Kidney epithelial cell (primary cell): Measurements from ENCODE around the gene FMO4. TPM values are rescaled to one million over a fixed set of nuclear protein-coding genes. Genes with fewer than 3 reads are reported as not detected.
"Not testable (repeated sequence)": the region's sequence is repeated elsewhere in the genome, so short reads cannot be mapped to it uniquely, and the experiment has no call there.

ENCODE experiments used
- DNase-seq: peaks from one replicate; pipeline ENCODE4 v3.0.0-alpha.2; 2010; ENCODE audit warnings: low read depth
- H3K27me3 ChIP-seq: 2 replicates; pipeline ENCODE4 v1.6.0; 2011; ENCODE audit warnings: low read length; ENCODE audit not compliant: control insufficient read depth, insufficient read depth
- H3K36me3 ChIP-seq: 2 replicates; pipeline ENCODE4 v1.5.1; 2011; ENCODE audit warnings: low read length; ENCODE audit not compliant: control insufficient read depth, insufficient read depth
- H3K4me3 ChIP-seq: 2 replicates; pipeline ENCODE4 v1.5.1; 2011; ENCODE audit warnings: low read depth, mild to moderate bottlenecking, control low read depth, low read length
- CTCF ChIP-seq: IDR thresholded peaks from 2 replicates; pipeline ENCODE4 v1.5.1; 2011; ENCODE audit warnings: mild to moderate bottlenecking, moderate library complexity, low read length, control low read depth, inconsistent platforms; ENCODE audit not compliant: insufficient read depth, poor library complexity, severe bottlenecking
- total RNA-seq: library from RNA; depleted of rRNA; stranded (reverse); fragments of >200 nt; gene quantifications from 2 replicates; pipeline ENCODE4 v1.2.3, GENCODE V29; 2015

The FMO4 gene
- total RNA-seq, 1 donor from 2014 or later: 0.84 TPM

GRCh38 chr1:171389171-171389570 lies 75.2 kb downstream of the FMO4 start:
- DNase-seq: no peak
- TF ChIP-seq CTCF: no peak
- no peaks in the 10 kb centered on the region for H3K27me3 ChIP-seq
- H3K4me3 ChIP-seq: no peak overlapping the region
- no peaks in the 10 kb centered on the region for H3K36me3 ChIP-seq

GRCh38 chr1:171390740-171391139 lies 76.8 kb downstream of the FMO4 start:
- H3K4me3 ChIP-seq, H3K27me3 ChIP-seq, DNase-seq, H3K36me3 ChIP-seq: not testable (repeated sequence)

Other genes starting within 250 kb of the FMO4 start
- gene FMO3, start 223.3 kb upstream of the FMO4 start, total RNA-seq: not detected in 2 replicates
- gene FMO2, start 128.9 kb upstream of the FMO4 start, total RNA-seq: not detected in 2 replicates
- gene FMO1, start 65.7 kb upstream of the FMO4 start, total RNA-seq: not detected in 2 replicates
- gene PRRC2C, start 171.3 kb downstream of the FMO4 start, total RNA-seq: 95.3 and 96.7 TPM in 2 replicates